ENCODE data around the gene FREY1. TPM values are rescaled to one million over a fixed set of nuclear protein-coding genes. Genes with fewer than 3 reads are reported as not detected.

Gene FREY1
- total and polyA plus RNA-seq, 2 experiments from 2014 or later = 2.1 TPM; not detected in 1

DNA sequence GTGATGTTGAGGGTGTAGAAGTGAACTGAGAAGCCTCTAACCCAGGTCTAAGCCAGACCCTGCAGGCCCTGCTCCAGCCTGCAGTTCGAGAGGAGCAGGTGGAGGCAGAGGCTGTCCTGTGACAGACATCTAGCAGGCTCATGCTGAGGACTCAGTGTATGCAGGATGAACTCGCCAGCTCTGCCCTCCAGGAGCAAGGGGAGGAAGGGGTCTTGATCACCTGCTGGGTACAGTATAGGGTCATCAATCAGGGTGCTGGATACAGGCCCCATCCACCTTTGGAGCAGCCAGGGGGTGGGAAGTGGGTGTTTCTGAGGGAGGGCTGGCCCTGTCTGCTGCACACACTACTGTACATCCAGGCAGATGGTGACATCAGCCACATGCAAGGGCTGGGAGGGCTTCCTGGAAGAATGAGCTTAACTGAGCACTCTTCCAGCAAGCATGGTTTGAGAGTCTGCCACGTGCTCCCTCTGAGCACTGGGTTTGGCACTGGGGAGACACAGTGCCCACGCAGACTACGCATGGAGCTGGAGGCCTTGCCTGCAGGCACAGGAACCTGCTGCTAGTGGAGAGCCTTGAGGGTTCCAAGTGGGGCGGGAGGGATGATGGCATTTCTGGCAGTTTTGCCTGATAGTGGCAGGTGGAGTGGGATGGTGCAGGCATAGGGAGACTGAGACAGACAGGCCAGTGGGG lies 12.4 kb downstream of the FREY1 start:
- H3K36me3 ChIP-seq = no peaks in the 10 kb centered on the region
- DNase-seq (ENCODE audit: low read depth in 1 of 2, low spot score in 1 of 2) = no peak
- H3K4me3 ChIP-seq = no peak overlapping the region
- no peak overlapping the region for H3K27ac ChIP-seq
- H3K27me3 ChIP-seq = no peaks in the 10 kb centered on the region
- H3K4me1 ChIP-seq (ENCODE audit: low read depth) = peaks cover 11% of the 10 kb centered on the region
- H3K9me3 ChIP-seq (ENCODE audit: low read depth) = no peaks in the 10 kb centered on the region
- TF ChIP-seq, protein P1, sequence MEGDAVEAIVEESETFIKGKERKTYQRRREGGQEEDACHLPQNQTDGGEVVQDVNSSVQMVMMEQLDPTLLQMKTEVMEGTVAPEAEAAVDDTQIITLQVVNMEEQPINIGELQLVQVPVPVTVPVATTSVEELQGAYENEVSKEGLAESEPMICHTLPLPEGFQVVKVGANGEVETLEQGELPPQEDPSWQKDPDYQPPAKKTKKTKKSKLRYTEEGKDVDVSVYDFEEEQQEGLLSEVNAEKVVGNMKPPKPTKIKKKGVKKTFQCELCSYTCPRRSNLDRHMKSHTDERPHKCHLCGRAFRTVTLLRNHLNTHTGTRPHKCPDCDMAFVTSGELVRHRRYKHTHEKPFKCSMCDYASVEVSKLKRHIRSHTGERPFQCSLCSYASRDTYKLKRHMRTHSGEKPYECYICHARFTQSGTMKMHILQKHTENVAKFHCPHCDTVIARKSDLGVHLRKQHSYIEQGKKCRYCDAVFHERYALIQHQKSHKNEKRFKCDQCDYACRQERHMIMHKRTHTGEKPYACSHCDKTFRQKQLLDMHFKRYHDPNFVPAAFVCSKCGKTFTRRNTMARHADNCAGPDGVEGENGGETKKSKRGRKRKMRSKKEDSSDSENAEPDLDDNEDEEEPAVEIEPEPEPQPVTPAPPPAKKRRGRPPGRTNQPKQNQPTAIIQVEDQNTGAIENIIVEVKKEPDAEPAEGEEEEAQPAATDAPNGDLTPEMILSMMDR (IDR thresholded peaks at IDR 0.05; ENCODE audit: low read depth, low read length) = no peak

DNA sequence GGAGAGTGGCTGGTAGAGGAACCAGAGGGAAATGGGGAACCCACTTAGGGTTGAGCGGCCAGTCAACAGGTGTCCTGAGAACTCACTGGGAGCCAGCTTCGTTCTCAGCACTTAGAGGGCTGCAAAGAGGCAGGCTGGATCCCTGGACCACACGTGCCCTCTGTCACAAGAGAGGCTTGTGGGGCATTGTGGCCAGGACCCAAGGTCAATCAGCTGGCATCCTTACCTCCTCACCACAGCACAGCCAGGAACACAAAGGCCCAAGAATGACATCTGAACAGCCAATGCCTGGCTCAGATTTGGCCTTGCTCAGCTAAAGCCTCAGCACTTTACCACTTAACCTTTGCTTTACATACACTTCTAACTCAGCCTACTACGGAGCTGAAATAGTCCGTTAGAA lies 14.2 kb downstream of the FREY1 start:
- H3K27ac ChIP-seq = no peak overlapping the region
- TF ChIP-seq, protein P1 (IDR thresholded peaks at IDR 0.05; ENCODE audit: low read depth, low read length) = no peak

DNA sequence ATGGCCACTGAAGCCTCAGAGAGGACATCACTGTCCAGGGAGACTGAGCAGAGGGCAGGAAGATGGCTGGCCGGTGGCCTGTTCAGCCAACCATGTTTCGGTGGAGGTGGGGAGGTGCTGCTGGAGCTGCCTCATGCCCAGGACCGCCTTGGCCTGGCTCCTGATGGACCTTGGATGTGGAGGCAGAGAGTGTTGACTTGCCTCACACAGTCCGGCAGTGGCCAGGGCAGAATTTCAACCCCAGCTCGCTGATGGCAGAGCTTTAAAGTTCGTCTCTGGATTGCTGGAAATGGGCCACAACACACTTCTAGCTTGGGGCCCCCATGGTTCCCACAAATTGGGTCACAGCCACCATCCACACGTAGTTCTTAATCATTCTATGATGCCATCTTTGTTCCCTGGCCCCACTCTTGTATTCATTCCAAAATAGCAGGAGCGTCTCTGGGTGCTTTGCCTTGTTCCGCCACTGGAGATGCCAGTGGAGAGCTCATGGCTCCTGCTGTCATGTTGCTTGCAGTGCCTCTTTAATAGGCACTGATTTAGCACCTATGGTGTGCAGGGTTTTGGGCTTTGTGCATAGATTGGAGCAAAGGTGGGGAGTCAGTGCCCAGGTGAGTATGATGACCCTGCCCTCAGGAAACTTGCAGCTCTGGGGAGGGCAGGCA lies 16.1 kb downstream of the FREY1 start:
- Histone ChIP-seq H3K4me1 (ENCODE audit: low read depth) (peaks cover 2% of the 10 kb centered on the region), H3K36me3 (no peaks in the 10 kb centered on the region), H3K4me3 (no peak overlapping the region), H3K27ac (no peak overlapping the region), H3K27me3 (peaks cover 25% of the 10 kb centered on the region), H3K9me3 (ENCODE audit: low read depth) (no peaks in the 10 kb centered on the region)
- no peak for DNase-seq (ENCODE audit: low read depth in 1 of 2, low spot score in 1 of 2)
- TF ChIP-seq, protein P1 (IDR thresholded peaks at IDR 0.05; ENCODE audit: low read depth, low read length) = no peak

More for the DNA sequence above, 14.2 kb downstream of the FREY1 start:
- no peak overlapping the region for H3K4me3 ChIP-seq
- no peaks in the 10 kb centered on the region for H3K9me3 ChIP-seq (ENCODE audit: low read depth)
- peaks cover 11% of the 10 kb centered on the region for H3K4me1 ChIP-seq (ENCODE audit: low read depth)
- H3K27me3 ChIP-seq = peaks cover 6% of the 10 kb centered on the region
- DNase-seq (ENCODE audit: low read depth in 1 of 2, low spot score in 1 of 2) = no peak
- H3K36me3 ChIP-seq = no peaks in the 10 kb centered on the region

DNA sequence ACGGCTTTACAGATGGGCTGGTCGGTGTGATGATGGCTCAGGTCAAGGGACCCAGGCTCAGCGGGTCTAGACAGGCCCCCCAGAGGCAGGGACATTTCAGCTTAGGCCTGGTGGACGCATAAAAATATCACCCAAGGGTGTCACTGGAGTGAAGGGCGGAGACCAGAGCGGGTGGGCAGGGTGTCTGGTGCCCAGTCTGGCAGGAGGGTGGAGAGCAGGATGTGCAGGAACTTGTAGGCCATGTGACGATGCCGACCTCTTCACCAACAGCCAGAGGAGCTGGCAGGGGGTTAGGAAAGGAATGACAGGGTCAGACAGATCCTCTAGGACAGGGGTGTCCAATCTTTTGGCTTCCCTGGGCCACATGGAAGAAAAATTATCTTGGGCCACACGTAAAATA lies 17.1 kb downstream of the FREY1 start:
- no peak overlapping the region for H3K27ac ChIP-seq
- H3K4me3 ChIP-seq = no peak overlapping the region
- H3K4me1 ChIP-seq (ENCODE audit: low read depth) = no peaks in the 10 kb centered on the region
- TF ChIP-seq, protein P1 (IDR thresholded peaks at IDR 0.05; ENCODE audit: low read depth, low read length) = no peak
- H3K36me3 ChIP-seq = no peaks in the 10 kb centered on the region
- H3K9me3 ChIP-seq (ENCODE audit: low read depth) = no peaks in the 10 kb centered on the region
- H3K27me3 ChIP-seq = peaks cover 30% of the 10 kb centered on the region
- no peak for DNase-seq (ENCODE audit: low read depth in 1 of 2, low spot score in 1 of 2)

DNA sequence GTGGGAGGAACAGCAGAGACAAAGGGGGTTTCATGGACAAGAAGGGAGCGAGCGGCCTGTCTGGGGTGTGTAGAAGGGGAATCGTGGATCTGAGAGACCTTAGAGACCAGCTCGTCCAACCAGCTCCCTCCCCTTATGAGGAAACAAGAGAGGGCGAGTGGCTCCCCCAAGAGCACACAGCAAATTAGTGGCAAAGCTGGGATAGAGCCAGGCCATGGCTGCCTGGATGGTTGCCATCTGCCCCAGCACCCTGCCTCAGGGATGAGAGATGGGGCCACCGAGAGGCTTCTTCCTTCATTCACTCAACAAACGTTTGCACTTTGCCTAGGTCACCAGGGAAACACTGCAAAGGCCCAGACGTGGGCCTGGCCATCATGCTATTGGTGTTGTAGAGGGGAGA lies 17.5 kb downstream of the FREY1 start:
- Histone ChIP-seq H3K4me1 (ENCODE audit: low read depth) (no peaks in the 10 kb centered on the region), H3K36me3 (no peaks in the 10 kb centered on the region), H3K9me3 (ENCODE audit: low read depth) (no peaks in the 10 kb centered on the region), H3K27me3 (peaks cover 30% of the 10 kb centered on the region), H3K4me3 (no peak overlapping the region), H3K27ac (no peak overlapping the region)
- TF ChIP-seq, protein P1 (IDR thresholded peaks at IDR 0.05; ENCODE audit: low read depth, low read length) = no peak
- DNase-seq (ENCODE audit: low read depth in 1 of 2, low spot score in 1 of 2) = no peak
